ENCODE measurements around the gene PIP5K1B.
A peak's percentile ranks its signal among the peaks of the same experiment; 100 is the strongest.

The PIP5K1B gene, protein sequence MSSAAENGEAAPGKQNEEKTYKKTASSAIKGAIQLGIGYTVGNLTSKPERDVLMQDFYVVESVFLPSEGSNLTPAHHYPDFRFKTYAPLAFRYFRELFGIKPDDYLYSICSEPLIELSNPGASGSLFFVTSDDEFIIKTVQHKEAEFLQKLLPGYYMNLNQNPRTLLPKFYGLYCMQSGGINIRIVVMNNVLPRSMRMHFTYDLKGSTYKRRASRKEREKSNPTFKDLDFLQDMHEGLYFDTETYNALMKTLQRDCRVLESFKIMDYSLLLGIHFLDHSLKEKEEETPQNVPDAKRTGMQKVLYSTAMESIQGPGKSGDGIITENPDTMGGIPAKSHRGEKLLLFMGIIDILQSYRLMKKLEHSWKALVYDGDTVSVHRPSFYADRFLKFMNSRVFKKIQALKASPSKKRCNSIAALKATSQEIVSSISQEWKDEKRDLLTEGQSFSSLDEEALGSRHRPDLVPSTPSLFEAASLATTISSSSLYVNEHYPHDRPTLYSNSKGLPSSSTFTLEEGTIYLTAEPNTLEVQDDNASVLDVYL

DNA sequence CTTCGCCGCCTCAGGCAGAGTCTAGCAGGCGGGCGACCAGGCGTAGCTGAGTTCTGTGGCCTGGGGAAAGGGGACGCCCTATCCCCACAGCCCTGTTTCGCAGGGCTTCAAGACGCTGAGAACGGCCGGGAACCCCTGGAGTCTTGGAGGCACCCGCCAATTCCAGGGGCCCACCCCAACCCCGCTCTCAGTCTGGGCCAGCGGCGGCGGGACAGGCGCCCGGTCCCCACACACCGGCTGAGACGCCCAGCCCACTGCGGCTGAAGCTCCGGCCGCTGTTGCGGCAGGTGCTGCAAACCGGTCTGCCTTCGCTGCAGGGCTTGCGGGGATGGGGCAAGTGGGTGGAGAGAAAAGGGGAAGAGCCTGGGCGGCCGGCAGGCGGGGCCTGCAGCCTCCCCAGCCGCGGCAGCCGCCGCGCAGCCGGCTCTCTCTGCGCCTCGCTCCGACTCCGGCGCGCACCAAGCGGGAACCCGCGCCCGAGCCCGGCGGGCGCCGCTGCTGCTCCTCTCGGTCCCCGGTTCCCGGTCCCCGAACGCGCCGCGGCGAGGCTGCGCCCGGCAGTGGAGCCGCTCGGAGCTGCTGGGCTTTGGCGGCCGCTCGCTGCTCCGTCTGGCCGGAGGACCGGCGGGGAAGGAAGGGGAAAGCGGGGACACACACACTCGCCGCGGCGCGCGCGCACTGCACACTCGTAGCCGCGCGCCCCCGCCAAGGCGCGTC is at the start of gene PIP5K1B:
Gene PIP5K1B (plus strand): TSS at position 427 of the 717 bp plus-strand sequence. CDS start 117,375 bp downstream, outside the sequence.
- no peak for TF ChIP-seq POLR2A (IDR thresholded peaks at IDR 0.05; ENCODE audit: low read depth, low read length)
- DNase-seq (ENCODE audit: insufficient read length, low spot score) (no peak), FAIRE-seq (no peak)

DNA sequence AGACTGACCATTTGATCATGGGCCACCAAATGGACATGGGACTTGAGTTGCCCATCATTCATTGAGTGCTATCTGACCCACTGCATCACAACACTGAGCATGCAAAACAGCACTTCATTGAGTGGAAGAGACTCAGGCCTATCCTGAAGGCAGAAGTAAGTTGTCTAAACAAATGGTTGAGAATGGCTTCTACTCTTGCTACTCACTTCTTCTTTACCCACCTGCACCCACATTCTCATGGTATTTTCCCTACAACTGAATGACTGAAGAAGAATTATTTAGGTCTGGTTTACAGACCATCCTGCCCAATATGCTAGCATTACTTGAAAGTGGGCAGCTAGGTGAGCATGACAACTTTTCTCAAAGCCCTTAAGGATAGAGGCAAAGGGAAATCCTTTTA is 41.0 kb upstream of the PIP5K1B start:
- FAIRE-seq (no peak), DNase-seq (ENCODE audit: insufficient read length, low spot score) (no peak)
- TF ChIP-seq POLR2A (IDR thresholded peaks at IDR 0.05; ENCODE audit: low read depth, low read length): no peak

DNA sequence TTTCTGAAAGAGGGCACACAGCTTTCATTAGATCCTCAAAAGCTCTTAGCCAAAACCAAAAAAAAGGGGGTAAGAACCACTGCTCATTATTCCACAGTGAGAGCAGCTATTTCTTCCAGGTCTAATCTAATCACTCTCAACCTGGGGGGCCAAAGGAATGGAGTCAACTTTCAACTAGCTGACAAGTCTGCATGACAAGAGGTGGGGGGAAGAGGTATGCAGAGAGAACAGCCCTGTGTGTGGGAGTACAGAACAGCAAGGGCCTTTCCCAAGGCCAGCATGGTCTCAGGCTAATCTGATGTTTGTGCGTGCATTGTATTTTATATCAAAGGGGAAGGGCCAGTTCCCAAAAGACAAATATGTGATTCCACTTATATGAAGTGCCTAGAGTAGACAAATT is 36.9 kb upstream of the PIP5K1B start:
- no peak for DNase-seq (ENCODE audit: insufficient read length, low spot score)
- FAIRE-seq: no peak
- no peak for TF ChIP-seq POLR2A (IDR thresholded peaks at IDR 0.05; ENCODE audit: low read depth, low read length)

DNA sequence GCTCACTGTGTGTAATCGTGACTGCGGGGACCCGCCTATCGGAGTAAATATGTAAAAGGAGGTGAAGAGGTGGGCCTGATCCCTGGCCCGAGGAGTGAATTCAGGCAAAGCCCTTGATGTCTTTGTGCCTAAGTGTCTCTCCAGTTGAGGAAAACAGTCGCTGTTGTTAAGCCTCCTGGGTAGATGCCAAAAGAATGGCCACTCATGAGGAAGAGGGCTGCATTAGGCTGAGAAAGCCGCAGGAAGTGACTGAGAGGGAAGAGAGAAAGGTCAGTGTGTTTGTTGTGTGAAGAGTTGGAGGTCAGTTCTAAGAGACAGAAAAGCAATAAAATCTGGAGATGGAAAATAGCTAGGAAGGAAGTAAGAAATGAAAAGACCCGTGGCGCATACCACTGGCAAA is 35.8 kb upstream of the PIP5K1B start:
- FAIRE-seq: no peak
- no peak for TF ChIP-seq POLR2A (IDR thresholded peaks at IDR 0.05; ENCODE audit: low read depth, low read length)
- DNase-seq (ENCODE audit: insufficient read length, low spot score): no peak

DNA sequence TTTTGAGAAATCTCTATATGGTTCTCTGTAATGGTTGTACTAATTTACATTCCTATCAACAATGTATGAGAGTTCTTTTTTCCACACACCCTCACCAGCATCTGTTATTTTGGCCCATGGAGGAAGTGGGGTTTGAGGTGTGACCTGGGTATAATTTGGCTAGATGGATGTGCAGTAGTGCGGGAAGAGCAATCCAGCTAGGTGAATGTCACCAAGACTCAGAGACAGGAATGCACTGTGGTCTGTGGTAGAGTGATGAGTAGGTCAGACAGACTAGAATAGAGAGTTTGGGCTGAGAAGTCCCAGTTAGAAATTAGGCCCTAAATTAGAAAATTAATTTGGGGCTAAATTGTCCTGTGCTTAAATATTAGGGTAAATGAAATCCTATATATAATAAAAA is 32.8 kb upstream of the PIP5K1B start:
- no peak for TF ChIP-seq POLR2A (IDR thresholded peaks at IDR 0.05; ENCODE audit: low read depth, low read length)
- FAIRE-seq (no peak), DNase-seq (ENCODE audit: insufficient read length, low spot score) (no peak)

DNA sequence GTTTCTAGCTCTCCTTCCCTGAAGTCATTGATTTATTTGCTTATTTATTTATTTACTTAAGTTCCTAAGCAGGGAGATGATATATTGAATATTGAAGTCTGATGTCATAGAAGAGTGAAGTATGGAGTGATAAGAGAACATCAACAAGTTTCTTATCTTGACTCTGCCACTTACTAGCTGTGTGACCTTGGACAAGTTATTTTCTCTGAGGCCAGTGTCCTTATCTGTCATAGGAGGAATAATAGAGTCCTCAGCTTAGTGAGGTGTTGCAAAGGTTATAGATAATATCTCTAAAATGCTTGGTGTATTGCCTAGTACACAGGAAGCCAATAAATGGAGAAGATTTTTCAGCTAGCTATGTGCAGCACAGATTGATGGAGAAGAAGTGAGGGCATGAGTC is 32.4 kb upstream of the PIP5K1B start:
- TF ChIP-seq POLR2A (IDR thresholded peaks at IDR 0.05; ENCODE audit: low read depth, low read length): no peak
- FAIRE-seq (no peak), DNase-seq (ENCODE audit: insufficient read length, low spot score) (no peak)

DNA sequence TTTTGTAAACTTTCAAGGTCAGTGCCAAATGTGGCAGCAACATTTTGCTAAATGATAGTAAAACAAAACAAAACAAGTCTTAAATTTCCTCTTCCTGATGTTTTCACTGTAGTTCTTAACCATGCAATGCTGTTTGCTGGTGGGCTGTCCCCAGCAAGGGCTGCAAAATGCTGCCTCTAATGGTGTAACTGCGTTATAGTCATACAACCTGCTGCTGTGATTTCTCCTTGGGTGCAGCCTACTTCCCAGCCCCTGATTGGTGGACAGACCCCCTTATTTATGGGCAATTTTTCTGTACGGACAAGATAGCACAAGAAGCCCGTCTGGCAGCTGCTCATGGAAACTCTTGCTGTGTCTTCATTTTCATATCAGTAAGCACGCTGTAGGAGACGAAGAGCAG is 26.6 kb upstream of the PIP5K1B start:
- no peak for TF ChIP-seq POLR2A (IDR thresholded peaks at IDR 0.05; ENCODE audit: low read depth, low read length)
- no peak for DNase-seq (ENCODE audit: insufficient read length, low spot score)
- FAIRE-seq: peak; percentile 67

DNA sequence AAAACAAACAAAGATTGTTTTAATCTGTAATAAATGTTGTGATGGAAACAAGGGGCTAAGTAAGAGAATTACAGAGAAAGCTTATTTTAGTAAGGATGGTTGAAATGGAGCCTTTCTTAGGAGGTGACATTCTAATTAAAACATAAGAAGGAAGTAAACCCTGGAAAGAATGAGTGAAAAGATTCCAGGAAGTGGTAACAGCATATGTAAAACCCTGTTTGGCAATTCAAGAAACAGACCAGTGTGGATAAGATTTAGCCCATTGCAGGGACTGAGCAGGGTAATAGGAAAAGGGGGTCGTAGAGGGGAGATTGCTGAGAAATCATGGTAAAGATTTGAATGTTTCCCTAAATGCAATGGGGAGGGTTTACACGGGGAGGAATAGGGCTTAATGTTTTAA is 21.6 kb upstream of the PIP5K1B start:
- DNase-seq (ENCODE audit: insufficient read length, low spot score) (no peak), FAIRE-seq (no peak)
- TF ChIP-seq POLR2A (IDR thresholded peaks at IDR 0.05; ENCODE audit: low read depth, low read length): no peak

DNA sequence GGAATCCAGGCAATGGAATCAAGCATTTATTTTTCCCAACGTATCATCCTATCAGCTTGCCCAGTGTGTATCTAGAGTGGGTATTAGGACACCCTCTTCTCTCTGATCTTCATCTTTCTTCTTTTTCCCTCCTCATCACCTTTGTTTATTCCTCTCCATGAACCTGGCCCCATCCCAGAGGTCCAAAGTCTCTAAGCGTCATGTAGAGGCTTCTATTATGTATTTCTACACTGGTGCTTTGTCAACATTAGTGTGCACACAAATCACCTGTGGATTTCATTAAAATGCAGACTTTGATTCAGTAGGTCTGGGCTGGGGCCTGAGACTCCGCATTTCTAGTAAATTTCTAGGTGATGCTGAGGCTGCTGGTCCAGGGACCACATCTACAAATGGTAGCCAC is 19.8 kb upstream of the PIP5K1B start:
- FAIRE-seq: no peak
- TF ChIP-seq POLR2A (IDR thresholded peaks at IDR 0.05; ENCODE audit: low read depth, low read length): no peak
- no peak for DNase-seq (ENCODE audit: insufficient read length, low spot score)

DNA sequence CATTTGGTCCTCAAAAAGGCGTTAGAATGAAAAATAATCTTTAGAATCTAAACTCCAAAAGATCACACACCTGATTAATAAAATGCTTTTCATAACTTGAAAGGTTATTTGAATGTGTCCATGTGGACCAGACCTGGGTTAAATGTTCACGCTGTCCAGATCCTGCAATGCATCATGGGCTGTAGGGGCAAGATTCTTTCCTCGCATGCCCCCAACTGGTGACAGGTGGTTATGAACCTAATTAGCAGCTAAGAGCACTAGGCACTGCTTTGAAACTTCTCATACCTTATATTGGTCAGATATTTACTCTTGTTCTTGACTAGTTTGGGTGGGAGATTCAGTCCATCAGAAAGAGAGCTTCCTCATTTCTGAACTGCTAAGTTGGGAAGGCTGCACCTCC is 19.3 kb upstream of the PIP5K1B start:
- DNase-seq (ENCODE audit: insufficient read length, low spot score): peak; percentile 54
- no peak for TF ChIP-seq POLR2A (IDR thresholded peaks at IDR 0.05; ENCODE audit: low read depth, low read length)
- FAIRE-seq: peak; percentile 96

DNA sequence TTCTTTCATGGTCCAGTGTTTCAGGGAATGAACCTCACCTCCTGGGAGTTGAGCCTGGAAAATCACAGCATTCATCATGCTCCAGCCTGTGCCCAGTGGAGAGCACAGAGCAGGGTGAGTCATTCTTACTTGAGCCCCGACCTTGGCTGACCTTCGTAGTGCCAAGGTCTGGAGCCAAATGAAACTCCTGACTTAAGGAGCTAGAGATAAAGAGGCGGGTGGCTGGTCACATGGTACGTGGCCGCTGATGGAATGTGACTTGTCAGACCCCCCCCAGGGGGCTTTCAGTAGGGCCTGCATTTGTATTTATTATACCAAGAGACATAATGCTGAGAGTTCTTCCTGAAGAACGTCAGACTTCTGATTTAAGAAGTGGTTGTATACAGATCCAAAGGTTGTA is 15.0 kb upstream of the PIP5K1B start:
- TF ChIP-seq POLR2A (IDR thresholded peaks at IDR 0.05; ENCODE audit: low read depth, low read length): no peak
- DNase-seq (ENCODE audit: insufficient read length, low spot score) (no peak), FAIRE-seq (peak; percentile 97)

DNA sequence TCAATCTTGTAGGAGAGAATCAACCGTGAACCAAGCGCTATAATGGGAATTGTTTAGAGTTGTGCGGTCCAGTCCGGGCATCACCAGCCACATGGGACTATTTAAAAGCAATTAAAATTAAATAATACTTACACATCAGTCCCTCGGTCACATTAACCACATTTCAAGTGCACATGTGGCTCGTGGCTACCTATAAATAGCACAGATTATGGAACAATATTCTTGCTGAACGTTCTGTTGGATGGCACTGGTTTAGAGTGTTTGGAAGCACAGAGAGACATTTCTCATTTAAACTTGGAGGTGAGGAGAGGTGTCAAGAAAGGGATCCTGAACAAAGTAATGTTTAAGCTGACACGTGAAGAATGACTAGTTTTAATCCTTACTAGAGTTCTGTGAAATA is 12.5 kb upstream of the PIP5K1B start:
- FAIRE-seq: no peak
- DNase-seq (ENCODE audit: insufficient read length, low spot score): no peak
- no peak for TF ChIP-seq POLR2A (IDR thresholded peaks at IDR 0.05; ENCODE audit: low read depth, low read length)

DNA sequence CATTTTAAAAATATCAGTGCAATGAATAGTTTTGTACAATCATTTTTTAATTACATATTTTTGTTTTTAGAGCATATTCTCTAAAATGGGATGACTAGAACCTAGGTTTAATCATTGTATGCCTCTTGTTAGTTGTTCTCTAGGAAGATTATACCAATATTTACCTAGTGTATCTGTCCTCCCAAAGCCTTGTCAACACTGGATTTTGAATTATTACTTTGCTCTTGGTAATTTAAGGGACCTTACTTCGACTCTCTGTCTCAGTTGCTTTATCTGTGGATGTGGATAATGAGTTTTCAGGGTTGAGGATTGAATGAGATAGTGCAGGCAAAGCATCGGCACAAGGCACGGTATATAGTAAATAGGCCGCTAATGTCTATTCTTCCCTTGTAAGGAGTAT is 10.9 kb upstream of the PIP5K1B start:
- DNase-seq (ENCODE audit: insufficient read length, low spot score) (no peak), FAIRE-seq (no peak)
- TF ChIP-seq POLR2A (IDR thresholded peaks at IDR 0.05; ENCODE audit: low read depth, low read length): no peak

DNA sequence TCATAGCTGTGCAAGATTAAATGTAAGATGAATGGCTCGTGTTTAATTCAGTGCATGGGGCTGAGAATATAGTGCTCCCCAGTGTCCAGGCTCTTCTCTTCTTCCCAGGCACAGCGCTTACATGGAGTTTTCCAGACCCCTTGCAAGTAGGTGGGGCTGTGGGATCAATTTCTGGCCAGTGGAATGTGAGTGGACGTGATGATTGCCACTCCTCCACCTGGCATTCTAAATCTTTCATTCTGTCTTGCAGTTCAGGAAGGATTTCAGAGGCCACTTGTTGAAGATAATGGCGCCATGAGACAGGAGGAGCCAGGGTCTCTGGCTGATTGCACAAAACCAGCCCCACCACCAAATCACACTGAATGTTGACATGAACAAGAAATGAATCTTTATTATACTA is 7.2 kb upstream of the PIP5K1B start:
- no peak for DNase-seq (ENCODE audit: insufficient read length, low spot score)
- FAIRE-seq: no peak
- TF ChIP-seq POLR2A (IDR thresholded peaks at IDR 0.05; ENCODE audit: low read depth, low read length): no peak

All from H54 (cell line).